Measurements from ENCODE around the gene BORCS6. TPM values are rescaled to one million over a fixed set of nuclear protein-coding genes. Genes with fewer than 3 reads are reported as not detected.
A peak's percentile ranks its signal among the peaks of the same experiment; 100 is the strongest.

Gene BORCS6
- total RNA-seq, 1 donor from 2014 or later: 0.71 TPM

- Mint-ChIP-seq H3K27ac (no peak overlapping the region), H3K4me1 (peaks cover 16% of the 10 kb centered on the region), H3K4me3 (no peak overlapping the region), H3K9me3 (no peaks in the 10 kb centered on the region), H3K27me3 (ENCODE audit: insufficient read depth, low read depth) (peaks cover 16% of the 10 kb centered on the region), H3K36me3 (no peaks in the 10 kb centered on the region)
- H3F3A ChIP-seq (ENCODE audit: low read depth): peaks cover 28% of the 10 kb centered on the region
- DNase-seq (ENCODE audit: low spot score): peak; percentile 88
- no peak overlapping the region for H3K9ac ChIP-seq
- H3K36me3 ChIP-seq: no peaks in the 10 kb centered on the region
- H3K4me3 ChIP-seq: peak overlapping the region; percentile 89
- peaks cover 21% of the 10 kb centered on the region for H3K27me3 ChIP-seq
- H4K20me1 ChIP-seq (ENCODE audit: low read depth): peaks cover 15% of the 10 kb centered on the region
- peaks cover 10% of the 10 kb centered on the region for H3K4me1 ChIP-seq
- no peak overlapping the region for H3K27ac ChIP-seq
- peak overlapping the region; percentile 94 for H2AFZ ChIP-seq (replicated peaks)
- no peaks in the 10 kb centered on the region for H3K79me2 ChIP-seq (ENCODE audit: low read depth)
- no peak for TF ChIP-seq CTCF (IDR thresholded peaks at IDR 0.05)
- no peak for TF ChIP-seq EZH2 (IDR thresholded peaks at IDR 0.05)
- TF ChIP-seq EZH2phosphoT487 (IDR thresholded peaks at IDR 0.05): no peak
- peak overlapping the region; percentile 79 for H3K4me2 ChIP-seq
- no peaks in the 10 kb centered on the region for H3K9me3 ChIP-seq (ENCODE audit: low read depth)
Observed at GRCh38 chr17:8185582-8186445, 4.2 kb downstream of the BORCS6 start.

DNA sequence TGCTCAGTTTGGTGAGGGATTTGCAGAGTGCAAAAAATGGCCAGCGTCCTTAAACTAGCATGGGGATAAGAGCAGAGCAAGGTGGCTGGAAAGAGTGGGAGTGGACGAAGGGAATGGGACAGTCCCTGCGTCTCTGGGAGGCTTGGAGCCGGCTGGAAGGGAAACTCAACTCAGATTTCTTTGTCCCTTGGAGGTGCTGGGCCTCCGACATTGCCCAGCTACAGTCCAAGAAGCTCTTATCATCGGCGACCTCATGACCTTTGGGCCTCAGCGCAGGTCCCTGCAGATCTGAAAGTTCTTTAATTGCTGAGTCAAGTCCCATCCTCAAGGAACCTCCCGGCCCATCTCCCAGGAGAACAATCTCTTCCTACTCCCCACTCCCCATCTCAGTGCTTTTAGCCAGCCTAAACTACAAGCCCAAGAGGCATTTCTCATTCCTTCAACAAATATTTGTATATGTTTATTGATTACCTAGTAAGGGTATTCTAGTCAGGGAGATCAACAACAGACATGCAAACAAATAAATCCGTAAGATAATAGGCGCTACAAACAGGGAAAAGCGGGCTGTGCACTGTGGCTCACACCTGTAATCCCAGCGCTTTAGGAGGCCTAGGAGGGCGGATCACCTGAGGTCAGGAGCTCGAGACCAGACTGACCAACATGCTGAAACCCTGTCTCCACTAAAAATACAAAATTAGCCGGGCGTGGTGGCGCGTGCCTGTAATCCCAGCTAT, 12.8 kb downstream of the BORCS6 start:
- no peaks in the 10 kb centered on the region for H3K36me3 ChIP-seq
- no peaks in the 10 kb centered on the region for H3K9me3 Mint-ChIP-seq
- H3K9ac ChIP-seq: peak overlapping the region; percentile 14
- no peaks in the 10 kb centered on the region for H3K9me3 ChIP-seq (ENCODE audit: low read depth)
- peak overlapping the region; percentile 84 for H3K4me2 ChIP-seq
- H3K4me1 Mint-ChIP-seq: peaks cover 48% of the 10 kb centered on the region
- H3K27ac ChIP-seq: no peak overlapping the region
- peak overlapping the region; percentile 55 for H2AFZ ChIP-seq (replicated peaks)
- no peaks in the 10 kb centered on the region for H3K27me3 ChIP-seq
- peaks cover 5% of the 10 kb centered on the region for H3K27me3 Mint-ChIP-seq (ENCODE audit: insufficient read depth, low read depth)
- peak overlapping the region; percentile 57 for H3K4me3 ChIP-seq
- TF ChIP-seq CTCF (IDR thresholded peaks at IDR 0.05): no peak
- no peak for TF ChIP-seq EZH2phosphoT487 (IDR thresholded peaks at IDR 0.05)
- TF ChIP-seq EZH2 (IDR thresholded peaks at IDR 0.05): no peak
- no peaks in the 10 kb centered on the region for H3K79me2 ChIP-seq (ENCODE audit: low read depth)
- peak; percentile 15 for DNase-seq (ENCODE audit: low spot score)
- peak overlapping the region; percentile 91 for H3K4me3 Mint-ChIP-seq
- H4K20me1 ChIP-seq (ENCODE audit: low read depth): no peaks in the 10 kb centered on the region
- peaks cover 52% of the 10 kb centered on the region for H3F3A ChIP-seq (ENCODE audit: low read depth)
- peak overlapping the region; percentile 96 for H3K27ac Mint-ChIP-seq
- H3K4me1 ChIP-seq: peaks cover 18% of the 10 kb centered on the region
- no peaks in the 10 kb centered on the region for H3K36me3 Mint-ChIP-seq

DNA sequence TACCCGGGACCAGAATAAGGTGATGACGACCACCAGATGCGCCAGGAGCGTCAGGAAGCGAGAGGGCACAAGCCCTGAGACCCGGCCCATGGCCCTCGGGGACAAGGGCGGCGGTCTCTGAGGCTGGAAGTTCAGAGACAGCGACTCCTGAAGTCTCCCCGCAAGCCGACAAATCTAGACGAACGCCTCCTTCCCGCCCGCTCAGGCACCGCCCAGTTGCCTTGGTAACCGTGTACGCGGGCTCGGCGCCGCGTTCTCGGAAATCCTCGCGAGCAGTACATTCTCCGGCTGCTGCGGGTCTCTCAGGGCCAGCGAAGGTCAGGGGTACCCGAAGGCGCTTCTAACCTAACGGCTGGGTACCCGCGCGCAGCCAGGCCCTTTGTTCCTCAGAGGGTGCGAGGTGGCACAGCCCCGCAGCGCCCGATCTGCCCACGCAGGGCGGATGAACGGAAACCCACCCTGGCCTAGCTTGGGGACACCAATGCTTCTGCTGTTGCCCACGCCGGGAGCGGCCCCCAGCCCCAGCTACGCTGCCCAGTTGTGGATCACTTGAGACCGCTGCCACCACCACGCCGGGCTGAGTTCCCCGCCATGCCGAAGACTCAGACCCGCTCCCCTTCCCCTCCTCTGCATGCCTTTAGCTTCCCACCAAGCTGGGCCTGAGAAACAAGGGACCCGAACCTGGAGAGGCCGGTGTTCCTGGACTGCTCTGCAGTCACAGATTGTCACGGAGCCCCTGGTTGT, 13.6 kb downstream of the BORCS6 start, which contains the start of gene TMEM107:
TSS of gene TMEM107 (minus strand) at position 184 of the 744 bp plus-strand sequence. CDS start at position 90, 94 bp downstream.
- peaks cover 49% of the 10 kb centered on the region for H3K4me1 Mint-ChIP-seq

More for the DNA sequence above, 13.6 kb downstream of the BORCS6 start, which contains the start of gene TMEM107:
- DNase-seq (ENCODE audit: low spot score): peak; percentile 96
- Histone ChIP-seq H4K20me1 (ENCODE audit: low read depth) (no peaks in the 10 kb centered on the region), H3K36me3 (no peaks in the 10 kb centered on the region), H2AFZ (replicated peaks) (peak within 1 kb of the TSS; percentile 55), H3K9ac (peak within 1 kb of the TSS; percentile 14), H3K9me3 (ENCODE audit: low read depth) (no peaks in the 10 kb centered on the region), H3K4me2 (peak within 1 kb of the TSS; percentile 84), H3K4me3 (peak within 1 kb of the TSS; percentile 57), H3K4me1 (peaks cover 18% of the 10 kb centered on the region), H3F3A (ENCODE audit: low read depth) (peaks cover 53% of the 10 kb centered on the region), H3K27me3 (no peaks in the 10 kb centered on the region), H3K79me2 (ENCODE audit: low read depth) (no peaks in the 10 kb centered on the region), H3K27ac (no peak within 1 kb of the TSS)
- peak within 1 kb of the TSS; percentile 96 for H3K27ac Mint-ChIP-seq
- H3K9me3 Mint-ChIP-seq: no peaks in the 10 kb centered on the region
- no peaks in the 10 kb centered on the region for H3K36me3 Mint-ChIP-seq
- peaks cover 2% of the 10 kb centered on the region for H3K27me3 Mint-ChIP-seq (ENCODE audit: insufficient read depth, low read depth)
- TF ChIP-seq EZH2 (IDR thresholded peaks at IDR 0.05) (peak; percentile 30), EZH2phosphoT487 (IDR thresholded peaks at IDR 0.05) (no peak)
- H3K4me3 Mint-ChIP-seq: peak within 1 kb of the TSS; percentile 91

All from neural progenitor cell (in vitro differentiated cells).